Measurements from ENCODE around the gene PAM.
A peak's percentile ranks its signal among the peaks of the same experiment; 100 is the strongest.

Gene PAM

DNA sequence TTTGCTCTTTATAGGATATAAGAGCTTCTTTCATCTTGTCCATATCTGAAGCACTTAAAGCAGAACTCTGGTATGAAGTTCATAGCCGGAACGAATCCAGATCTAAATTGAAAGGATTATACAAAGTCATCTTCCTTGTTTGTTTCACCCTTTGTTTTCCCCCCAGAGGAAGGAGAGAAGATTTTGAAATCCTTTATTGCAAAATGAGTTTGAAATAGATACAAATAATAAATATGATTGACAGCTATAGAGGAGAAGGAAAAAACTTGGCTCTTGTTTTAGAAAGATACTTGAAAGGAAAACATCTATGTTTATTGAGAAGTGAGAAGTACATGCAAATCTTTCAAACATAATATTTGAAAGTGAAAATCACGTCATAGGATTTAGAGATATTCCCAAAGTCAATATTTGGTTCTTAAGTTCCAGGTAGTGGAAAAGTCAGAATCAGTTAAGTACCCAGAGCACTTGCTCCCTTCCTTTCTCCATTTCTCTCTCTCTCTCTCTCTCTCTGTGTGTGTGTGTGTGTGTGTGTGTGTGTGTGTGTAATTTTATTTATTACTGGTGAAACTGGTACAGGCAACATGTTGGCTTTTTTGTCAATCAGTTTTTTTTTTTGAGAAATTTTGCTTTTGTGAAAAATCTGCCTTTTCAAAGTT is 27.2 kb downstream of the PAM start:
- no peak for DNase-seq

GRCh38 chr5:102787134-102787533 is 32.0 kb downstream of the PAM start:
- no peak for DNase-seq

DNA sequence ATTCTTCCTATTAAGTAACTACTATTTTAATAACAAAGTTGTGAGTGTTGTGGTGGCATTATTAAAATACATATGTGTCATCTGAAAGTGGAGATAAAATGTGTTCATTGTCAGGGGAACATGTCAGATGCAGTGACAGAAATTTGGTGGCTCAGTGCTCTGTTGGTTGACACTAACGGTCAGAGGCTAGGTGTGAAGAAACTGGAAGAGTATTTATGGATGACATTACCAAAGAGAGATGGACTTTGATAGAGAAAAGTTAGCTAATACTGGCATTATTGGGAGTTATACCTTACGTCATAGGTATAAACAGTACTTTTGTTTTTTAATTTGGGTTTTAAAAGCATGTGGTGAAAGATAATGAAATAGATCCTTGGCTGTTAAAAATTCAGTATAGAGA is 33.7 kb downstream of the PAM start:
- no peak for DNase-seq

- no peak for DNase-seq
Observed at GRCh38 chr5:102789469-102789868, 34.4 kb downstream of the PAM start.

- no peak for DNase-seq
Observed at GRCh38 chr5:102790748-102791147, 35.6 kb downstream of the PAM start.

DNA sequence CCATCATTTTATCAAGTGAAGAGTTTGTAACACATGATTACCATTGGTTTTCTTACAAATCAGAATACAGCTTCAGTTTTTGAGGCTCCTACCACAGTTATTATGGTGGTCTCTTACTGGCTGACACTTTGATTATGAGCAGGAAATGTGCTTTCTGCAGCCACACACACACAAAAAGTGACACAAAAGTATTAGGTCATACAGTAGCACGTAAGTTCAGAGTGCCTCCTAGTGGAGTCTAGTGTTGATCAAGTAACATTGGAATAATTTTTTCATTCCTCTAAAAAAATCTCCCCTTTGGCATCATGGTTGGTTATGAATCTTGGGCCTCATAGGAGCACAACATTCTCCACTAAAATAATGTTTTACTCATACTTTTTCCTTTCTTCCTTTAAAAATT is 37.6 kb downstream of the PAM start:
- DNase-seq, result peak; percentile 71

DNA sequence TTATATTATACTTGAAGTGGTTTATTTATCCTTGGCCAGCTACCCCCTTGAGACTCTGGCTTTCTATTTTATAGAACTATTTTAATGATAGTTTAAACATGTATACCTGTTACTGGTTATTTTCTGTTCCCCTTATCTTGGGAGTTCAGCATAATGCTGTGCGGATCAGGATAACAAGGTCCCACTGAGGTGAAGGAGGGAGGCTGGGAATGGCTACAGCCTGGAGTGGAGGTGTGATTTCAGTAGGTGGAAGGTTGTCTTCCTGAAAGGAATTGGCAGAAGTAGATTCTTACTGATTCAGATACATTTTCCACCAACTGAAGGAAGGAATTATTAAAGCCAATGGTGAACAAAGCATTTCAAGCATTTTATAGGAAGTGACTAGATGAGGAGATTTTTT is 38.9 kb downstream of the PAM start:
- DNase-seq, result peak; percentile 34

DNA sequence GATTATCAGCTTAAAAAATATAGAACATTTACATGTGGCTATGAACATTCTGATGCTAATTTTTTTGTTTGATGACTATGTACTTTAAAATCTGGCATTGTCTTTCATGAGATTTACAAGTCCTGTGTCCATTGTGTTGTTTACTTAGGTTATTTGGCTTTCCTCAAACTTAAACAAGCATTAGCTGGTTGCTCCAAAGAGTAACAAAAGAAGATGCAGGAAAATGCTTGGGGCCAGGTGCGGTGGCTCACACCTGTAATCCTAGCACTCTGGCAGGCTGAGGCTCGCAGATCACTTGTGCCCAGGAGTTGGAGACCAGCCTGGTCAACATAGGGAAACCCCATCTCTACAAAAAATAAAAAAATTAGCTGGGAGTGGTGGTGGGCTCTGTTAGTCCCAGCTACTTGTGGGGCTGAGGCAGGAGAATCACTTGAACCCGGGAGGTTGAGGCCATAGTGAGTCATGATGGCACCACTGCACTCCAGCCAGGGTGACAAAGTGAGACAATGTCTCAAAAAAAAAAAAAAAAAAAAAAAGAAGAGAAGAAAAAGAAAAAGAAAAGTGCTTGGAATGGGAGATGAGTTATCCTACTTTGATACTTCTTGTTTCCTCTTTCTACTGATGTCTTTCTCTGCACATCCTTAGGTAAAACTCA is 39.7 kb downstream of the PAM start:
- peak; percentile 88 for DNase-seq

- DNase-seq, result no peak
Observed at GRCh38 chr5:102795526-102795925, 40.4 kb downstream of the PAM start.

DNA sequence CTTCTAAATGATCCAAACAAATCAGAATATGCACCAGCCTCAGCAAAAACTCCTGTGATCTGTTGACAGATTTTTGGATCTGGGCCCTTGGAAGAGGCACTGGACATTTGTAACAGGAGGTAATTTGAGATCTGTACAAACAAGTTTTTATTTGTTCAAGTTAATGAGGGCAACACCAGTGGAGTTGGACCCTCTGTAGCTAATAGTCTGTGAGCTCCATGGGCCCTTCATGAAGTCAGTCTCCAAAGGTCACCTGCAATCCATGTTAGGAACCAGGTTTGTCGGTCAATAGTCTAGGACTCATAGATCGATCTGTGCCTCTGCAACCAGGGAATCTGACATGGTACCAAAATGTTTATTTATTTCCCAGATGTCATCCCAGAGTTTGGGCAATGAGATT is 40.9 kb downstream of the PAM start:
- peak; percentile 90 for DNase-seq

- DNase-seq, result no peak
Observed at GRCh38 chr5:102796498-102796897, 41.4 kb downstream of the PAM start.

DNA sequence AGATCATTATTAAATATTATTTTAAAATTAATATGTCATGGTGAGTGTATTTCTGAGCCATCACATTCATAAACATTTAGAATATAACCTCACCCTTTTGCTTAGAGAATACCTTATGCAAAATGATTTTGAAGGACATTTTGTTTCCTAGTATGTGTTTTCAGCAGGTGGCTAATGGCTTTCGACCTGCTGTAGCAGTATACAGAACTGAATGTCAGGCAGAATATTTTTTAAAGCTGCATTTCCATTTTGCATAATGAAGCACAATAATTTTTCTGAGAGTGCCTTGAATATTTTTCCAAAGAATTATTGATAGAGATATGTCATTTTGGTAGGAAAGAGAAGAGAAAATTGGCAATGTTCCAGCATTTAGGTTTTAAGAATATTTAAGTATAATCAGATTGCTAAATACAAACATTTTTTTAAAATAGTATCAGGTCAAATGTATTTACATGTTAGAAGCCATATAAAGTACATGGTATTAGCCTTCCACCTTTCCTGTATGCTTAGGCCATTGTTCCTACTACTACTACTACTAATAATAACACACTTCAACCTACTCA is 42.3 kb downstream of the PAM start:
- DNase-seq, result no peak

GRCh38 chr5:102798104-102798785 is 43.1 kb downstream of the PAM start:
- peak; percentile 33 for DNase-seq

DNA sequence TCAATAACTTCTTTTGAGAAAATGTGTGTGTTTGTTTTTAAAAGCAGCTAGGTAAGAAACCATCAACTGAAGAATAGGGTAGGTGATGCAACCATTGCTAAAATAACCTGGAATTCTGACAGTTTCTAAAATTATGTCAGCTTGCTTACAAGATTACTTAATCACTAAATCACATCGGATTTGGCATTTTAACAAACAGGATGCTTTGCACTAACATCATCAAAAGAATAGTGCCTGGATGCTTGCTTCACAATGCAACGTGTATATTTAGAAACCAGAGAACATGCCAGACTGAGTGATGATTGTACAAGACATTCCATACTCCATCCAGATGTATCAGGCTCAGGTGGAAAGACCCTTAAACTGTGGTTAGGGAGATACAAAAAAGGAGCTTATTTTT is 43.9 kb downstream of the PAM start:
- no peak for DNase-seq

GRCh38 chr5:102800427-102800826 is 45.3 kb downstream of the PAM start:
- peak; percentile 27 for DNase-seq

GRCh38 chr5:102801371-102801770 is 46.3 kb downstream of the PAM start:
- no peak for DNase-seq

GRCh38 chr5:102802708-102803458 is 47.8 kb downstream of the PAM start:
- DNase-seq, result no peak

DNA sequence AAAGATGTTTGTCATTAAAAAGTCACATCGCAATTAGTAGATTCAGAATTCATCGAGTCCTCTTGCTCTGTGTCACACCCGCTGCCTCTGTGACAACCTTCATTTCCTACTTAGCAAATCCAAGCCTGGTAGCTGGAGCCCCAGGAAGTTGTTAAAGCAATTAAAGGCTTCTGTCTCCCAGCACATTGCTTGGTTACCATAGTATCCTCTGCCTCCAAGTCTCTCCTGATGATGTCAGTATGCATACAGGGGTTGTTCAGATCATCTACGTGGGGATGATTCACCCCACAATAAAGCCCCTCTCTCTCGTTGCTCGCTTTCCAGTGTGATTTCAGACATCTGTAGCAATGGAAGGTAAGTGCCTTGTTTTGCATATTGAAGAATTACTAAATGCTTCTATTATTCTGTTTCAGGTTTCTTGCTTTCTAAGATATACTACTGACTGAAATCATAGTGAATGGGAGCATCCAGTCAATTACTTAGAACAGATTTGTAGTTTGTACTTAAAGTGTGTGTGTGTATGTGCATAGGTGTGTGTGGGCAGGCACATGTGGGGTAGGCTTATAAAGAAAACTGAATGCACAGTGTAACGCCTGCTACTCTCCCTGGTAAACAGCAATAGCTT is 52.9 kb downstream of the PAM start:
- peak; percentile 94 for DNase-seq

GRCh38 chr5:102809033-102809432 is 53.9 kb downstream of the PAM start:
- DNase-seq, result peak; percentile 39

DNA sequence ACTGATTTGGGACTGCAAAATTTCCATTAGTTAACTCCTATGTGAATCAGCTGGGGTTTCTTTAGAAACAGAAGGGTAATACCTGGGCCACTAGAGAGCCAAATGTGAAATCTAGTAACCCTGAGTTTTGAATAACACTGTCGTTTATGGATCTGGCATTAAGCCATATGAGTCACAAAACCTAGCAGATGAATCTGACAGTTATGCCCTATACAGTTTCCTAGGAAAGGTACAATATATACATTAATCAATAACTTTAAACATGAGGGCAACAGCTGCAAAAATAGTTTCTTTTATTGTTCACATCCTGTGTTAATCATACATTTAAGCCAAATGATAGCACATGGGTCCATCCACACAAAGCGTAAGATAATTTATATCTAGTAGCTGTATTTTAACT is 56.9 kb downstream of the PAM start:
- DNase-seq, result peak; percentile 77

DNA sequence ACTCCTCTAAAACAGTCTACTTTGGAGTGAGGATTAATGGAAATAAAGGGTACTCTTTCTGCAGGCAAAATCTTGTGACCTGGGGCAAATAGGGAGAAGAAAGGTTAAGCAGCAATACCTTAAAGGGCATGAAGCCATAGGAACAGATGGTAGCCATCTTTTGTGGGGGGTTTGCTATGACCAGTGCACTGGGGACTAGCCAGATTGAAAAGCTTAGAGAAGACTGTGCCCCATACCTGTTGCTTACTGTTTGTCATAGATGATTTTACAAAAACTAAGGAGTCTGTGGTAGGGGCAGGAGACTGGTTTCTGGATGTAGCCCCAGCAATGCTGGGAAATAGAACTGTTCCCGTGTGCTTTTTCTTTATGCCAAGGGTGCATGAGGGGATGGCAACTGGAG is 58.6 kb downstream of the PAM start:
- DNase-seq, result no peak

DNA sequence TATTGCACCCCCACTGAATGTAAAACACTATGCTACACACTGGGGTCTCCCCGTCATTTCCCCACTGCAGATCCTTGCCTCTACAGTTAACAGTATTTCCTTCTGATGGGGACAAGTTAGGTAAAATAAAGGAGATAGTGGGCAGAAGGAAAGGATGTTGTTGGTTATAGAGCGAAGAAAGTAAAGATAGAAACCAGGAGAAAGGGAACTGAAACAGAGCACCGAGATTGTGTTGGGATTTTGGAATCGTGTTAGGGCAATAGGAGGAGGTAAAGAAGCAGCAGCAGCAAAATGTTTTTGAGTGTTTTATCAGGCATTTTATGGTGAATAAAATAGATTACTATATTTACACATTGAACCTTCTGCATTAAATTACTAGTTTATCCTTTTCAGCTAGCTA is 60.0 kb downstream of the PAM start:
- no peak for DNase-seq

Measured in NCI-H146 (cell line).